KMS-11 (cell line): ENCODE data around the gene CCDC149.

Experiments used
- H2AFZ ChIP-seq: fragments of 200-600 bp; sonication (generic); 2 replicates; pipeline ENCODE4 v1.6.1; 2016; ENCODE audit warnings: antibody characterized with exemption, mixed run types, low read depth
- H3K27ac ChIP-seq: fragments of 200-600 bp; sonication (generic); 2 replicates; pipeline ENCODE4 v1.6.1; 2016; ENCODE audit warnings: mild to moderate bottlenecking, mixed run types
- H3K27me3 ChIP-seq: fragments of 200-600 bp; sonication (generic); 2 replicates; pipeline ENCODE4 v1.6.1; 2017; ENCODE audit warnings: mild to moderate bottlenecking, low read depth, mixed run types, moderate library complexity; ENCODE audit not compliant: insufficient read depth
- H3K36me3 ChIP-seq: fragments of 200-600 bp; sonication (generic); 2 replicates; pipeline ENCODE4 v1.6.1; 2017; ENCODE audit warnings: mild to moderate bottlenecking, mixed run types; ENCODE audit not compliant: insufficient read depth
- H3K4me1 ChIP-seq: fragments of 200-600 bp; sonication (generic); 2 replicates; pipeline ENCODE4 v1.6.1; 2016; ENCODE audit warnings: mild to moderate bottlenecking, low read depth, mixed run types; ENCODE audit not compliant: poor library complexity, severe bottlenecking
- H3K4me2 ChIP-seq: fragments of 200-600 bp; sonication (generic); 2 replicates; pipeline ENCODE4 v1.7.0; 2016; ENCODE audit warnings: mild to moderate bottlenecking, mixed run types
- H3K4me3 ChIP-seq: fragments of 200-600 bp; sonication (generic); IDR thresholded peaks from 2 replicates; pipeline ENCODE4 v1.6.1; 2017; ENCODE audit warnings: low read depth, low read length, mixed read lengths; ENCODE audit not compliant: insufficient read depth
- H3K79me2 ChIP-seq: fragments of 200-600 bp; sonication (generic); 2 replicates; pipeline ENCODE4 v1.6.1; 2016; ENCODE audit warnings: low read depth, mixed run types; ENCODE audit not compliant: insufficient read depth
- H3K9ac ChIP-seq: fragments of 200-600 bp; sonication (generic); 2 replicates; pipeline ENCODE4 v1.6.1; 2016; ENCODE audit warnings: mild to moderate bottlenecking, mixed run types
- H4K20me1 ChIP-seq: fragments of 200-600 bp; sonication (generic); 2 replicates; pipeline ENCODE4 v1.6.1; 2016; ENCODE audit warnings: mild to moderate bottlenecking, mixed run types; ENCODE audit not compliant: insufficient read depth
- CTCF ChIP-seq: fragments of 200-600 bp; sonication (generic); conservative IDR thresholded peaks from 2 replicates; pipeline ENCODE4 v1.6.1; 2017; ENCODE audit warnings: low read depth, mild to moderate bottlenecking, antibody characterized with exemption, low read length, moderate library complexity, mixed read lengths

The CCDC149 gene

GRCh38 chr4:24808955-24809354, 103.9 kb downstream of the CCDC149 start:
- Histone ChIP-seq H3K4me3 (no peak overlapping the region), H3K4me2 (no peak overlapping the region), H3K27me3 (no peaks in the 10 kb centered on the region), H2AFZ (no peak overlapping the region), H3K79me2 (no peaks in the 10 kb centered on the region), H4K20me1 (no peaks in the 10 kb centered on the region), H3K36me3 (no peaks in the 10 kb centered on the region), H3K27ac (no peak overlapping the region), H3K4me1 (no peaks in the 10 kb centered on the region), H3K9ac (no peak overlapping the region)
- no peak for TF ChIP-seq CTCF

GRCh38 chr4:24808261-24808660, 104.6 kb downstream of the CCDC149 start:
- no peak overlapping the region for H3K27ac ChIP-seq
- H4K20me1 ChIP-seq: no peaks in the 10 kb centered on the region
- H3K4me1 ChIP-seq: no peaks in the 10 kb centered on the region
- H3K4me2 ChIP-seq: no peak overlapping the region
- H3K4me3 ChIP-seq: no peak overlapping the region
- no peaks in the 10 kb centered on the region for H3K79me2 ChIP-seq
- no peak overlapping the region for H2AFZ ChIP-seq
- H3K27me3 ChIP-seq: no peaks in the 10 kb centered on the region
- H3K9ac ChIP-seq: no peak overlapping the region
- no peak for TF ChIP-seq CTCF
- no peaks in the 10 kb centered on the region for H3K36me3 ChIP-seq

GRCh38 chr4:24807611-24808010, 105.2 kb downstream of the CCDC149 start:
- Histone ChIP-seq H3K27ac (no peak overlapping the region), H3K4me3 (no peak overlapping the region), H3K79me2 (no peaks in the 10 kb centered on the region), H3K9ac (no peak overlapping the region), H3K27me3 (no peaks in the 10 kb centered on the region), H3K4me1 (no peaks in the 10 kb centered on the region), H3K36me3 (no peaks in the 10 kb centered on the region), H3K4me2 (no peak overlapping the region), H2AFZ (no peak overlapping the region), H4K20me1 (no peaks in the 10 kb centered on the region)
- TF ChIP-seq CTCF: no peak

GRCh38 chr4:24806206-24806990, 106.4 kb downstream of the CCDC149 start:
- Histone ChIP-seq H3K4me1 (no peaks in the 10 kb centered on the region), H3K79me2 (no peaks in the 10 kb centered on the region), H3K36me3 (no peaks in the 10 kb centered on the region), H3K9ac (no peak overlapping the region), H4K20me1 (no peaks in the 10 kb centered on the region), H3K4me2 (no peak overlapping the region), H3K27me3 (no peaks in the 10 kb centered on the region), H3K4me3 (no peak overlapping the region), H3K27ac (no peak overlapping the region), H2AFZ (no peak overlapping the region)
- TF ChIP-seq CTCF: no peak
